ENCODE measurements around the gene KRTAP27-1. TPM values are rescaled to one million over a fixed set of nuclear protein-coding genes. Genes with fewer than 3 reads are reported as not detected.

Gene KRTAP27-1
- total RNA-seq, 1 experiment from 2014 or later, result not detected

DNA sequence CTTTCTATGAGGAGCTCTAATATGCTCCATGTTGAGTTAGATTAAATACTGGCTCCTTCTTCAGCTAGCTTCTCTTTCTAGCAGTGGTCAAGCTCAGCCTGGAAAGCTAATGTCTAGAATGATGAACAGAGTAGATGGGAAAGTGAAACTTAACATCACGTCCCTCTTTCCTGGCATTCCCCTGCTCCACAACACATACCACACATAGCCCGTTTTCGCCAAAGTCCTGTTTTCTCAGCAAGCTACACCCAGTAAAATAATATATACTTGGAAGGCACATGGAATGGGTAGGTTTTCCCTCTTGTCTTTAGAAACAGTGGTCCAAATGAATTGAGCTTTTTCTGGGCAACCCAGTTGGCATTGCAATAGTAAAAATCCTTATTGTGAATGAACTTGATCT, 3.8 kb downstream of the KRTAP27-1 start:
- intact Hi-C loops (cut with micrococcal nuclease; ENCODE audit: unreplicated experiment), result no loop called here
- Histone ChIP-seq H3K36me3 (ENCODE audit: control insufficient read depth, insufficient read depth, low read length) (no peaks in the 10 kb centered on the region), H3K4me1 (ENCODE audit: control insufficient read depth, insufficient read depth, low read length) (no peaks in the 10 kb centered on the region), H3K27me3 (ENCODE audit: control insufficient read depth, insufficient read depth, low read length) (no peaks in the 10 kb centered on the region), H3K4me3 (ENCODE audit: low read depth in 2 of 2, low read length in 2 of 2) (no peak overlapping the region), H3K9me3 (ENCODE audit: control insufficient read depth, insufficient read depth, low read depth, low read length) (no peaks in the 10 kb centered on the region), H3K27ac (ENCODE audit: low read length) (no peak overlapping the region)
- no peak for TF ChIP-seq SIN3A (IDR thresholded peaks at IDR 0.05; ENCODE audit: borderline replicate concordance, insufficient read depth, low read depth, low read length)
- no peak for TF ChIP-seq REST (IDR thresholded peaks at IDR 0.05; ENCODE audit: insufficient read depth in 1 of 2, low read depth in 2 of 2, low read length in 1 of 2)
- TF ChIP-seq POLR2AphosphoS5 (IDR thresholded peaks at IDR 0.05; ENCODE audit: low read depth, low read length), result no peak
- no peak for TF ChIP-seq CTCF (IDR thresholded peaks at IDR 0.05)
- no peak for TF ChIP-seq TCF7L2 (IDR thresholded peaks at IDR 0.05; ENCODE audit: low read depth, low read length)
- no TSS peak for BruUV-seq (replicated peaks)
- ChIA-PET CTCF (no interaction called here), POLR2A (no interaction called here)
- in situ Hi-C loops (cut with HindIII; ENCODE audit: low pct_unique_long_range_greater_than_20kb, low sequenced_read_pairs), result no loop called here
- ATAC-seq, result no peak
- DNase-seq (ENCODE audit: low read depth, low spot score), result no peak

DNA sequence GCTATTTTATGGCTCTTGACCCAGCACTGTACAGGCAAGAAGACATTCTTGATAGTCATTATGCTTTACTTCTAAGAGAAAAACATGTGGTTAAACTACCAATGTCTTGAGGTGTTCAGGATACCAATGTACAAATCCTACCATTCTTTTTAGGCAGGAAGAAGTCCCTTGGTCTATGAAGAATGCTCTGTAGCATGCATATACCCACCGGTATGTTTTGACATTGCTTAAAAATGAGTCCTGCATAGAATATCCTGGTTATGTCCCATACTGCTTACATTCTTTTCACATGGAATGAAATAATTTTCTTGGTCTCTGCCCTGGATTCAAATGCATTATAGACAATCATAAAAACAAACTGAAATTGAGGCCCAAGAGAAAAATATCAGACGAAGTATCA, 4.8 kb downstream of the KRTAP27-1 start:
- CTCF ChIA-PET, result no interaction called here

More for the DNA sequence above, 4.8 kb downstream of the KRTAP27-1 start:
- H3K4me3 ChIP-seq (ENCODE audit: low read depth in 2 of 2, low read length in 2 of 2), result no peak overlapping the region
- ATAC-seq (no peak), DNase-seq (ENCODE audit: low read depth, low spot score) (no peak)
- H3K27me3 ChIP-seq (ENCODE audit: control insufficient read depth, insufficient read depth, low read length), result no peaks in the 10 kb centered on the region
- TF ChIP-seq CTCF (IDR thresholded peaks at IDR 0.05) (no peak), REST (IDR thresholded peaks at IDR 0.05; ENCODE audit: insufficient read depth in 1 of 2, low read depth in 2 of 2, low read length in 1 of 2) (no peak), TCF7L2 (IDR thresholded peaks at IDR 0.05; ENCODE audit: low read depth, low read length) (no peak), POLR2AphosphoS5 (IDR thresholded peaks at IDR 0.05; ENCODE audit: low read depth, low read length) (no peak), SIN3A (IDR thresholded peaks at IDR 0.05; ENCODE audit: borderline replicate concordance, insufficient read depth, low read depth, low read length) (no peak)
- H3K9me3 ChIP-seq (ENCODE audit: control insufficient read depth, insufficient read depth, low read depth, low read length), result no peaks in the 10 kb centered on the region
- no peak overlapping the region for H3K27ac ChIP-seq (ENCODE audit: low read length)
- POLR2A ChIA-PET, result no interaction called here
- no peaks in the 10 kb centered on the region for H3K36me3 ChIP-seq (ENCODE audit: control insufficient read depth, insufficient read depth, low read length)
- no TSS peak for BruUV-seq (replicated peaks)
- in situ Hi-C loops (cut with HindIII; ENCODE audit: low pct_unique_long_range_greater_than_20kb, low sequenced_read_pairs) (no loop called here), intact Hi-C loops (cut with micrococcal nuclease; ENCODE audit: unreplicated experiment) (no loop called here)
- H3K4me1 ChIP-seq (ENCODE audit: control insufficient read depth, insufficient read depth, low read length), result no peaks in the 10 kb centered on the region

Data from Panc1 (cell line).